Measurements from ENCODE around the gene SP2. TPM values are rescaled to one million over a fixed set of nuclear protein-coding genes. Genes with fewer than 3 reads are reported as not detected.

SP2 gene
- total RNA-seq: 10 to 100 TPM; 25.2 to 36.5 (median 30.8) TPM
- 10 to 100 TPM in 1 of 2 donors, 1 to 10 TPM in 1; 7.9 to 15.6 TPM for polyA plus RNA-seq
- 7.0 reads per million, percentile 29 among the genes with 10 or more reads in this experiment for total RNA-seq

GRCh38 chr17:47895856-47896671 lies at the start of gene SP2:
Gene SP2 (plus strand): TSS chr17:47896236. CDS start chr17:47896287, 51 bp downstream.
- CTCF ChIA-PET: interaction anchor here (0.6 to 14.4 kb wide), 4 partner anchors 45 to 1028 kb away, joined by 3 to 290 read pairs (median 3); partner anchors contain the start of genes CDK5RAP3, PNPO and SCRN2
- H3K36me3 Mint-ChIP-seq: peaks cover 0 to 10% (median 8%) of the 10 kb centered on the region in 5 donors
- H3K27ac ChIP-seq (ENCODE audit: low read depth, low read length): peak within 1 kb of the TSS; percentile 98
- peaks cover 20 to 23% of the 10 kb centered on the region in 2 donors for H3K4me1 ChIP-seq (ENCODE audit: control insufficient read depth in 2 of 2, insufficient read depth in 2 of 2, low read length in 2 of 2)
- intact Hi-C loops (cut with micrococcal nuclease): loop anchor here (1.0 to 10.0 kb wide), 15 partner anchors 45 to 1012 kb away; partner anchors contain the start of genes ATP5MC1 (in 2 of the 2), KPNB1 (in 2 of the 2), LRRC46 (in 2 of the 2) and MRPL10 (in 2 of the 2)
- peak within 1 kb of the TSS; percentile 80 for H3K4me3 ChIP-seq (ENCODE audit: low read length)
- H3K27me3 ChIP-seq (ENCODE audit: control insufficient read depth in 2 of 2, insufficient read depth in 2 of 2, low read length in 2 of 2): no peaks in the 10 kb centered on the region
- H3K9me3 Mint-ChIP-seq: peaks cover 0 to 4% (median 0%) of the 10 kb centered on the region in 11 donors
- DNase-seq: peak; percentile 96 to 100 (median 100)
- peaks cover 31 to 66% (median 57%) of the 10 kb centered on the region in 7 donors for H3K4me1 Mint-ChIP-seq
- H3K27me3 Mint-ChIP-seq: peaks cover 0 to 4% (median 0%) of the 10 kb centered on the region in 5 donors
- peak; percentile 92 for ATAC-seq
- POLR2A ChIA-PET: interaction anchor here (0.6 to 2.9 kb wide), 31 partner anchors 8 to 663 kb away, joined by 3 to 41 read pairs (median 6); partner anchors contain the start of genes CBX1, CDK5RAP3, KPNB1 and LRRC46
- peak within 1 kb of the TSS; percentile 98 to 100 (median 99) for H3K27ac Mint-ChIP-seq
- no peaks in the 10 kb centered on the region for H3K9me3 ChIP-seq (ENCODE audit: control insufficient read depth in 2 of 3, low read length in 3 of 3)
- peak within 1 kb of the TSS; percentile 88 to 100 (median 97) for H3K4me3 Mint-ChIP-seq
- peaks cover 0 to 11% (median 4%) of the 10 kb centered on the region in 3 experiments for H3K36me3 ChIP-seq (ENCODE audit: control insufficient read depth in 2 of 3, insufficient read depth in 3 of 3, low read length in 3 of 3)

- peaks cover 44 to 72% (median 60%) of the 10 kb centered on the region in 5 donors for H3K27me3 Mint-ChIP-seq
- no peak overlapping the region for H3K27ac ChIP-seq (ENCODE audit: low read depth, low read length)
- peak overlapping the region in 5 of 10 donors; percentile 2 to 31 (median 26) for H3K4me3 Mint-ChIP-seq
- H3K36me3 Mint-ChIP-seq: no peaks in the 10 kb centered on the region
- POLR2A ChIA-PET: interaction anchor here (1.2 to 6.6 kb wide), 3 partner anchors 16 to 48 kb away, joined by 4 to 38 read pairs (median 17); partner anchors contain the start of genes LRRC46, MRPL10 and SP2
- intact Hi-C loops (cut with micrococcal nuclease): loop anchor here in 1 of 2 donors (10.0 kb wide), 1 partner anchor 198 kb away; the partner anchor contains the start of gene NFE2L1
- ATAC-seq: no peak
- H3K9me3 Mint-ChIP-seq: peaks cover 0 to 6% (median 0%) of the 10 kb centered on the region in 11 donors
- CTCF ChIA-PET: interaction anchor here (0.6 to 11.5 kb wide), 3 partner anchors 10 to 1785 kb away, joined by 4 to 290 read pairs (median 4); partner anchors contain the start of gene SP2
- peaks cover 18 to 37% (median 26%) of the 10 kb centered on the region in 7 donors for H3K4me1 Mint-ChIP-seq
- H3K4me3 ChIP-seq (ENCODE audit: low read length): no peak overlapping the region
- no peak for DNase-seq
- peak overlapping the region in 1 of 9 donors; percentile 17 for H3K27ac Mint-ChIP-seq
- H3K9me3 ChIP-seq (ENCODE audit: control insufficient read depth in 2 of 3, low read length in 3 of 3): no peaks in the 10 kb centered on the region
- peaks cover 8 to 17% of the 10 kb centered on the region in 2 donors for H3K4me1 ChIP-seq (ENCODE audit: control insufficient read depth in 2 of 2, insufficient read depth in 2 of 2, low read length in 2 of 2)
- H3K27me3 ChIP-seq (ENCODE audit: control insufficient read depth in 2 of 2, insufficient read depth in 2 of 2, low read length in 2 of 2): peaks cover 0 to 35% of the 10 kb centered on the region in 2 donors
- no peaks in the 10 kb centered on the region for H3K36me3 ChIP-seq (ENCODE audit: control insufficient read depth in 2 of 3, insufficient read depth in 3 of 3, low read length in 3 of 3)
Measured at GRCh38 chr17:47846716-47847340, 49.2 kb upstream of the SP2 start.

- Mint-ChIP-seq H3K4me3 (peak overlapping the region in 4 of 10 donors; percentile 2 to 31 (median 18)), H3K36me3 (no peaks in the 10 kb centered on the region), H3K27me3 (peaks cover 51 to 79% (median 68%) of the 10 kb centered on the region in 5 donors), H3K9me3 (peaks cover 0 to 6% (median 0%) of the 10 kb centered on the region in 11 donors), H3K27ac (no peak overlapping the region), H3K4me1 (peaks cover 21 to 37% (median 26%) of the 10 kb centered on the region in 7 donors)
- ChIA-PET POLR2A (interaction anchor here (0.5 to 6.6 kb wide), 4 partner anchors 16 to 1131 kb away, joined by 3 to 38 read pairs (median 10); partner anchors contain the start of genes LRRC46, MRPL10 and SP2), CTCF (interaction anchor here (0.6 to 11.5 kb wide), 2 partner anchors 41 to 1785 kb away, joined by 4 to 290 read pairs; partner anchors contain the start of gene SP2)
- H3K27ac ChIP-seq (ENCODE audit: low read depth, low read length): no peak overlapping the region
- H3K36me3 ChIP-seq (ENCODE audit: control insufficient read depth in 2 of 3, insufficient read depth in 3 of 3, low read length in 3 of 3): no peaks in the 10 kb centered on the region
- intact Hi-C loops (cut with micrococcal nuclease): loop anchor here in 1 of 2 donors (10.0 kb wide), 1 partner anchor 197 kb away; the partner anchor contains the start of gene NFE2L1
- DNase-seq (no peak), ATAC-seq (peak; percentile 41)
- peaks cover 6 to 17% of the 10 kb centered on the region in 2 donors for H3K4me1 ChIP-seq (ENCODE audit: control insufficient read depth in 2 of 2, insufficient read depth in 2 of 2, low read length in 2 of 2)
- H3K27me3 ChIP-seq (ENCODE audit: control insufficient read depth in 2 of 2, insufficient read depth in 2 of 2, low read length in 2 of 2): peaks cover 0 to 43% of the 10 kb centered on the region in 2 donors
- no peaks in the 10 kb centered on the region for H3K9me3 ChIP-seq (ENCODE audit: control insufficient read depth in 2 of 3, low read length in 3 of 3)
- H3K4me3 ChIP-seq (ENCODE audit: low read length): no peak overlapping the region
Measured at GRCh38 chr17:47847341-47848197, 48.5 kb upstream of the SP2 start.

GRCh38 chr17:47848198-47848513 lies 47.9 kb upstream of the SP2 start:
- Mint-ChIP-seq H3K27me3 (peaks cover 57 to 85% (median 71%) of the 10 kb centered on the region in 5 donors), H3K36me3 (no peaks in the 10 kb centered on the region), H3K4me1 (peaks cover 18 to 34% (median 22%) of the 10 kb centered on the region in 7 donors), H3K27ac (no peak overlapping the region), H3K4me3 (no peak overlapping the region), H3K9me3 (peaks cover 0 to 6% (median 0%) of the 10 kb centered on the region in 11 donors)
- Histone ChIP-seq H3K4me3 (ENCODE audit: low read length) (no peak overlapping the region), H3K27me3 (ENCODE audit: control insufficient read depth in 2 of 2, insufficient read depth in 2 of 2, low read length in 2 of 2) (peaks cover 2 to 43% of the 10 kb centered on the region in 2 donors), H3K36me3 (ENCODE audit: control insufficient read depth in 2 of 3, insufficient read depth in 3 of 3, low read length in 3 of 3) (no peaks in the 10 kb centered on the region), H3K27ac (ENCODE audit: low read depth, low read length) (no peak overlapping the region), H3K4me1 (ENCODE audit: control insufficient read depth in 2 of 2, insufficient read depth in 2 of 2, low read length in 2 of 2) (peaks cover 6 to 14% of the 10 kb centered on the region in 2 donors), H3K9me3 (ENCODE audit: control insufficient read depth in 2 of 3, low read length in 3 of 3) (no peaks in the 10 kb centered on the region)
- ATAC-seq (no peak), DNase-seq (no peak)
- POLR2A ChIA-PET: interaction anchor here (0.5 to 6.6 kb wide), 3 partner anchors 43 to 1132 kb away, joined by 3 to 38 read pairs (median 17); partner anchors contain the start of gene SP2
- CTCF ChIA-PET: interaction anchor here (11.5 kb wide), 1 partner anchor 41 kb away, joined by 290 read pairs; the partner anchor contains the start of gene SP2
- intact Hi-C loops (cut with micrococcal nuclease): loop anchor here in 1 of 2 donors (10.0 kb wide), 1 partner anchor 197 kb away; the partner anchor contains the start of gene NFE2L1

GRCh38 chr17:47850373-47850691 lies 45.7 kb upstream of the SP2 start:
- intact Hi-C loops (cut with micrococcal nuclease): loop anchor here in 1 of 2 donors (2.0 kb wide), 1 partner anchor 14 kb away; no protein-coding TSS in a partner anchor
- peak overlapping the region; percentile 20 for H3K4me3 ChIP-seq (ENCODE audit: low read length)
- H3K27ac Mint-ChIP-seq: peak overlapping the region in 1 of 9 donors; percentile 51
- peaks cover 18 to 39% (median 22%) of the 10 kb centered on the region in 7 donors for H3K4me1 Mint-ChIP-seq
- peaks cover 6 to 41% of the 10 kb centered on the region in 2 donors for H3K27me3 ChIP-seq (ENCODE audit: control insufficient read depth in 2 of 2, insufficient read depth in 2 of 2, low read length in 2 of 2)
- H3K27ac ChIP-seq (ENCODE audit: low read depth, low read length): no peak overlapping the region
- no peak for ATAC-seq
- POLR2A ChIA-PET: interaction anchor here (4.2 to 6.6 kb wide), 2 partner anchors 40 to 45 kb away, joined by 17 to 38 read pairs; partner anchors contain the start of gene SP2
- peaks cover 6 to 14% of the 10 kb centered on the region in 2 donors for H3K4me1 ChIP-seq (ENCODE audit: control insufficient read depth in 2 of 2, insufficient read depth in 2 of 2, low read length in 2 of 2)
- H3K9me3 ChIP-seq (ENCODE audit: control insufficient read depth in 2 of 3, low read length in 3 of 3): no peaks in the 10 kb centered on the region
- CTCF ChIA-PET: interaction anchor here (0.5 to 1.1 kb wide), 2 partner anchors 40 to 672 kb away, joined by 3 to 5 read pairs; no protein-coding TSS in a partner anchor
- H3K36me3 ChIP-seq (ENCODE audit: control insufficient read depth in 2 of 3, insufficient read depth in 3 of 3, low read length in 3 of 3): no peaks in the 10 kb centered on the region
- H3K4me3 Mint-ChIP-seq: peak overlapping the region; percentile 38 to 80 (median 66)
- peaks cover 0 to 6% (median 0%) of the 10 kb centered on the region in 11 donors for H3K9me3 Mint-ChIP-seq
- DNase-seq: no peak
- H3K36me3 Mint-ChIP-seq: no peaks in the 10 kb centered on the region
- H3K27me3 Mint-ChIP-seq: peaks cover 69 to 94% (median 79%) of the 10 kb centered on the region in 5 donors

Measured in naive thymus-derived CD4-positive, alpha-beta T cell (primary cell).